Mesothelial cell of epicardium (in vitro differentiated cells): ENCODE measurements around the gene PAX9. TPM values are rescaled to one million over a fixed set of nuclear protein-coding genes. Genes with fewer than 3 reads are reported as not detected.

ENCODE experiments used
- DNase-seq, 2 experiments: peaks; one replicate each; pipeline ENCODE4 v3.0.0; 2021; ENCODE audit warnings: low spot score in 2 of 2; ENCODE audit not compliant: unreplicated experiment in 2 of 2
- H3K27ac Mint-ChIP-seq: 2 replicates; pipeline ENCODE4 v1.8.0; 2021; ENCODE audit warnings: mixed read lengths
- H3K27me3 Mint-ChIP-seq: 2 replicates; pipeline ENCODE4 v1.8.0; 2021; ENCODE audit warnings: low read depth, mixed read lengths
- H3K36me3 Mint-ChIP-seq: 2 replicates; pipeline ENCODE4 v1.8.0; 2021; ENCODE audit warnings: mixed read lengths
- H3K4me1 Mint-ChIP-seq: 2 replicates; pipeline ENCODE4 v1.8.0; 2021; ENCODE audit warnings: mixed read lengths
- H3K4me3 Mint-ChIP-seq: 2 replicates; pipeline ENCODE4 v1.8.0; 2021; ENCODE audit warnings: mild to moderate bottlenecking, moderate library complexity, mixed read lengths
- H3K9me3 Mint-ChIP-seq: 2 replicates; pipeline ENCODE4 v1.8.0; 2021; ENCODE audit warnings: mixed read lengths
- CTCF ChIP-seq: fragments of 200-600 bp; sonication (generic); IDR thresholded peaks from one replicate; pipeline ENCODE4 v1.5.0; 2021; ENCODE audit warnings: antibody characterized with exemption; ENCODE audit not compliant: unreplicated experiment
- total RNA-seq: library from RNA; stranded (reverse); gene quantifications from 3 replicates; pipeline ENCODE4 v1.2.1, GENCODE V29; 2021

The PAX9 gene
- total RNA-seq, 1 donor from 2014 or later, result not detected

- DNase-seq, result no peak
- Mint-ChIP-seq H3K27ac (no peak overlapping the region), H3K4me1 (peaks cover 5% of the 10 kb centered on the region), H3K4me3 (no peak overlapping the region), H3K36me3 (no peaks in the 10 kb centered on the region), H3K9me3 (peaks cover 14% of the 10 kb centered on the region), H3K27me3 (peaks cover 56% of the 10 kb centered on the region)
- no peak for TF ChIP-seq CTCF
Observed at GRCh38 chr14:36625014-36625413, 36.6 kb upstream of the PAX9 start.

- no peak for DNase-seq
- H3K27me3 Mint-ChIP-seq, result peaks cover 58% of the 10 kb centered on the region
- peaks cover 14% of the 10 kb centered on the region for H3K9me3 Mint-ChIP-seq
- TF ChIP-seq CTCF, result no peak
- no peak overlapping the region for H3K4me3 Mint-ChIP-seq
- peaks cover 5% of the 10 kb centered on the region for H3K4me1 Mint-ChIP-seq
- H3K27ac Mint-ChIP-seq, result no peak overlapping the region
- H3K36me3 Mint-ChIP-seq, result no peaks in the 10 kb centered on the region
Observed at GRCh38 chr14:36625436-36625835, 36.2 kb upstream of the PAX9 start.

GRCh38 chr14:36626151-36626550, 35.5 kb upstream of the PAX9 start:
- TF ChIP-seq CTCF, result no peak
- H3K9me3 Mint-ChIP-seq, result peaks cover 9% of the 10 kb centered on the region
- no peak overlapping the region for H3K27ac Mint-ChIP-seq
- no peak overlapping the region for H3K4me3 Mint-ChIP-seq
- no peaks in the 10 kb centered on the region for H3K36me3 Mint-ChIP-seq
- H3K27me3 Mint-ChIP-seq, result peaks cover 60% of the 10 kb centered on the region
- peaks cover 5% of the 10 kb centered on the region for H3K4me1 Mint-ChIP-seq
- DNase-seq, result no peak

- no peaks in the 10 kb centered on the region for H3K9me3 Mint-ChIP-seq
- no peak for DNase-seq
- peaks cover 5% of the 10 kb centered on the region for H3K4me1 Mint-ChIP-seq
- TF ChIP-seq CTCF, result no peak
- H3K4me3 Mint-ChIP-seq, result no peak overlapping the region
- no peak overlapping the region for H3K27ac Mint-ChIP-seq
- no peaks in the 10 kb centered on the region for H3K36me3 Mint-ChIP-seq
- peaks cover 66% of the 10 kb centered on the region for H3K27me3 Mint-ChIP-seq
Observed at GRCh38 chr14:36627981-36628380, 33.7 kb upstream of the PAX9 start.

- H3K4me3 Mint-ChIP-seq, result no peak overlapping the region
- H3K27ac Mint-ChIP-seq, result no peak overlapping the region
- no peak for TF ChIP-seq CTCF
- DNase-seq, result no peak
- H3K27me3 Mint-ChIP-seq, result peaks cover 75% of the 10 kb centered on the region
- H3K9me3 Mint-ChIP-seq, result peaks cover 5% of the 10 kb centered on the region
- H3K4me1 Mint-ChIP-seq, result no peaks in the 10 kb centered on the region
- no peaks in the 10 kb centered on the region for H3K36me3 Mint-ChIP-seq
Observed at GRCh38 chr14:36633580-36633979, 28.1 kb upstream of the PAX9 start.
